NCI-H2171 treated with DMSO at 0.1 percent for 48 hours (cell line): ENCODE measurements around the gene ZFAND3.

Experiments
- DNase-seq: peaks from one replicate; lab custom pipeline; 2025; lab: John Stamatoyannopoulos, UW

Gene ZFAND3

GRCh38 chr6:38154731-38155130 is 335.2 kb downstream of the ZFAND3 start:
- no peak for DNase-seq

DNA sequence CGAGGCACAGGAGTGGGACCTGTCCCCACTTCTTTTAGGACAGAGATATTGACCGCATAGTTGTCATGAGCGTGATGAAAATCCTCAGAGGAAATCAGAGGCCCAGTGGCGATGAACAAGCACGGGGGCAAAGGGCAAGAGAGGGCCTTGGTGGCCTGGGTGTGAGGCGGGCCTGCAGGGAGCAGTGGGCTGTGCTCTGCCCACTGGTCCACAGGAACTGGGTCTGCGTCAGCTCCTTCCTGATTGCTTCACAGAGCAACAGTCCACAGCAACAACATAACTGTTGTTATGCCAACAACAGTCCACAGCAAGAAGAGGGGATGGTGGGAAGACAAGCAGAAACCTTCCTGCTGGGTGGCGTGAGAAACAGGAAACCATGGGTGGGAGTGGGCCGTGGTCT is 335.6 kb downstream of the ZFAND3 start:
- no peak for DNase-seq

DNA sequence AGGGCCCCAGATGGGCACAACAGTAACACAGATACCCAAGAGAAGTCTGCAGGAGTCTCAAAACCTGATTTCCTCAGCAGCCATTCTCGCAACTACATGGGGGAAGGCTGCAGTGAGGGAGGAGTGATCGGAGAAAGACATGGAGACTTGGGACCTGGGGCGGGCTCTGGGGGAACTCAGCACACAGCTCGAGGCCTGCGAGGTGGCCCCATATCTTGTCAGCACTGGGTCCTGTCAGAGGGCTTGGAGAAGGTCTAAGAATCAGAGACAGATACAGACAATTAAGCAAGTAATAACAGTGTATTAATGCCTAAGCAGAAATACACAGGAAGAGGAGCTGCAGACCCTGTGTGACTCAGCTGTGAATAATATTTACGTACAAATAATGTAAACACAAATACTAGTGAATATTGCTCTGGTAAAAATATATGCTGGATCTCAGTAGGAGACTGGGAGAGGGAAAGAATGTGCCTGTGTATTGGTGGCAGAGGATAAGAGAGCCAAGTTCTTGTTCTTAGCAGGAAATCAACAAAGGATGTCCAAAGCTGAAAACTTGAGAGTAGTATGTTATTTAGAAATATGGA is 336.2 kb downstream of the ZFAND3 start:
- DNase-seq = no peak

- DNase-seq = no peak
Measured at GRCh38 chr6:38156818-38157565, 337.5 kb downstream of the ZFAND3 start.

DNA sequence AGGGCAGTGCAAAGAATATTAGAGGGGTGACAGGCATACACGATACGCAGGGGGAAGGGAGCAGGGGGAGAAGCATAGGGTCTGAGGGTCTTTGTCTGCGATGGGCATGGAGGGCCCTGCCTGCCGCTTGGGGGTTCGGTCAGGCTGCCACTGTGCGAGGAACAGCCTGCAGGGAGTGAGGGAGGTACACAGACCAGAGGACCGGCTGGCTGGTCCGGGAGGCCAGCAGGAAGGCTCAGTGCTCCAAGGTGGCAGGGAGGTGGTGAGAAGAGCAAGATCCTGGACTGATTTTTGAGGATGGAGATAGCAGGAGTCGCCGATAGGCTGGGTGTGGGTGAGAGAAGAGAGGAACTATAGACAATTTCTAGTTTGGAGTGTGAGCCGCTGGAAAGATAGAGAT is 338.4 kb downstream of the ZFAND3 start:
- DNase-seq = no peak

DNA sequence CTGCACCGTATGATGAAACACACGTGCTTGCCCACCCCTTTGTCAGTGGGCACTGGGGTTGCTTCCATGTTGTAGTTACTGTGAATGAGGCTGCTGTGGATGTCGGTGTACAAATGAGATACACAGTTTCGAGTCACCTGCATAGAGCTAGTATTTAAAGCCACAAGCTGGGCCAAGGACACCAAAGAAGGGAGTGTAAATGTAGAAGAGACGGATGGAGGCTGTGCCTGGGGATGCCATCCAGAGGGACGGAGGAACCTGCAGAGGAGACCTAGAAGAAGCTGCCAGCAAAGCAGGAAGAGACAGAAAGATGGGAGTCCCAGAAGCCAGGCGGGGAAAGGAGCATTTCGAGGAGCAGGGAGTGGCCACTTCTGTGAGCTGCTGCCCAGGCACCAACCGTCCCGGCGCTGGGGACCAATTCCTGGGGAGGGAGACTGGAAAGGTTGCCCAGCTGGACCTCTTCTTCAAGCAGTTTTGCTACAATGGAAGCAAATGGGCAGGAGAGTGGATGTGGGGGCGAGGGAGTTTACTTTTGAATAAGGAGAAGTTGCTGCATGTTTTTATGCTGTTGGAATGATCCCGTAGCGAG is 339.3 kb downstream of the ZFAND3 start:
- DNase-seq = no peak

GRCh38 chr6:38159596-38159995 is 340.1 kb downstream of the ZFAND3 start:
- no peak for DNase-seq

DNA sequence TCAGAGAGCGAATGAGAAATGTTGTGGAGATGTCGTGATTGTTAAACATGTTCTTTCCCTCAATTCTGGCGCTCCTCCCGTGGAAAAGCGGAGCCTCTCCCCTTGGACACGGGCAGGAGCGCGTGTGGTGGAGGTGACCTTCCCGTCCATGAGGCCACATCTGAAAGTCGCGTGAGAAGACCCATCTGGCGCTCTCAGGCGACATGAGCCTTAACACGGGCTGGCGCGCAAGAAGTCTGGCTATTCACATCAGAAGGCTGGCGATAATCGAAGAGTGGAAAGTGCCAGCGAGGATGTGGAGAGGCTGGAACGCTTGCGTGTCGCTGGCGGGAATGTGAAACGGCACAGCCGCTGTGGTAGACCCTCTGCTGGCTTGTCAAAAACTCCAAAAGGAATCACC is 341.3 kb downstream of the ZFAND3 start:
- DNase-seq = no peak

DNA sequence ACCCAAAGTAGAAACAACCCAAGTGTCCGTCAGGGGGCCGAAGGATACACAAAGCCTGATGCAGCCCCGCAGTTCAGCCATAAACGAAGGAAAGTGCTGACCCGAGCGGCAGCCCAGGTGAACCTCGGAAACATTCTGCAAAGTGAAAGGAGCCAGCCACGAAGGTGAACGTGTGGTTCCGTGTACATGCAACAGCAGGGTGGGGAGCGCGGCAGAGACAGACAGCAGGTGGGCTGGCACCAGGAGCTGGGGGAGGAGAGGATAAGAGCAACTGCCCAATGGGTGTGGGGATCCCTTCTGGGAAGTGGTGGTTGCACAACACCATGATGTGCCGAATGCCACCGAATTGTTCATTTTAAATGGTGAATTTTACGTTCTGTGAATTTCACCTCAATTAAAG is 341.8 kb downstream of the ZFAND3 start:
- no peak for DNase-seq

- DNase-seq = no peak
Measured at GRCh38 chr6:38161754-38162492, 342.4 kb downstream of the ZFAND3 start.

DNA sequence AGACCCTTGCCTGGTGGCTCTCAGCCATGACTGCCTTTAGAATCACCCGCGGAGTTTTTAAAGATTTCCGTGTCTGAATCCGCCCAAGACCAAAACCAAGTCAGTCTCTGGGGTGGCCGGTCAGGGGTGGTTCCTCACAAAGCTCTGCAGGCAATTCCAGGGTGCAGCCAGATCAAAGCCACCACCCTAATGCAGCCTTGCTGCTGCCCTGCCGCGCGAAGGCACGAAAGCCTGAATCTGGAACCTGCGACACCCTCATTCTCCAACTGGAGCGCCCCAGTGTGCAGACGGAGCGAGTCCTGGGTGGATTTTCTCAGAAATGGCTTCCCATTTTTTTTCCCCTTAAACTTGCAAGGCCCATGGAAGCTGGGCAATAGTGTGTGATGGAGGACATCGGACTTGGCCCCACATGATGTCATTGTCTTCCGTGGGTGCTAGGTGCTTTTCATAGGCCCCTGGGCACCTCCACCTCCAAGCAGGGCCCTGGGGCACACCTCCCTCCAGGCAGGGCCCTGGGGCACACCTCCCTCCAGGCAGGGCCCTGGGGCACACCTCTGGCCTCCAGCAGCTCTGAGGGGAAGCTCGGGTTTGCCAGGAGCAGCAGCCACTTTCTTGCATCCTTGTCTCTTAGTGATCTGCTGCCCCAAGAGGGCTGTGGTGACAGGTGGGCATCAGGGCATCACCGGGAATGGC is 343.1 kb downstream of the ZFAND3 start:
- no peak for DNase-seq

DNA sequence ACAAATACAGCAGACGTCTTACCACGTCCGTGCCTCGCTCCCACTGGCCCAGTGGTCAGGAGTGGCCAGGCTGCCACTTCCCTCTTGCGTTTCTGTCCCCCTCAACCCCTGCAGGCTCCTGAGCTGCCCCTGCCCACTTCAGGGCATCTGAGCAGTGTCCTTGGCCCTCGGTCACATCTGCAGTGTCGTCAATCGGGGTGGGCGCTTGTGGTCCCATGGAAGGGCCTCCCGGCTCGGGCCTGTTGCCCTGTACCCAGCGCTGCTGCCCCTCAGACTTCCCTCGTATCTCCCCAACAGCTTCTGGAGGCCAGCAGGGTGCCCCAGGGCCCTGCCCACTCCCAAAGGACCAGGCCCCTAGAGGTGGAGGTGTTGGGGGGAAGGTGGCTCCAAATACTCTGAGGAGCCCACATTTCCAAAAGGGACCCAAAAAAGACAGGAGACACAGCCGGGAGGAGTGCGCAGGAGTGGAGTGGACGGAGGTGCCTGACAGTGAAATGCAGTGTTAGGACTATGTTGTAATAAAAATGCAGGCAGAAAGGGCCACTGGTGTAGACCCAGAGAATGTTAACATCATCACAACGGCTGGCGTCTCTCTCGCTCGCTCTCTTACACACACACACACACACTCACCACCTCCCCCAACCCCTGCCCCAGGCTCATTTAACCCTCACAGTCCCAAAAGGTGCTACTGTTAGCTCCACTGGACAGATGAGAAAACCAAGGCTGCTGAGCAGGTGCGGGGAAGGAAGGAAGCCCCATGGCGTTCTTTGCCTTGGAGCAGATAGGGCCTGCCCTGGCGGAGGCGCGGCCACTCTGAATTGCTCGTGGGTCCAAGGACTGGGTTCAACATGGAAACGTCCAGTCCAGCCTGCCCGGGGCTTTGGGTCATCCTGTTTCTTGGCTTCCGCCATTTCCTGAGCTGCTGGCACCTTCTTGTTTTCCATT is 343.9 kb downstream of the ZFAND3 start:
- DNase-seq = no peak

- DNase-seq = no peak
Measured at GRCh38 chr6:38164131-38164481, 344.6 kb downstream of the ZFAND3 start.

DNA sequence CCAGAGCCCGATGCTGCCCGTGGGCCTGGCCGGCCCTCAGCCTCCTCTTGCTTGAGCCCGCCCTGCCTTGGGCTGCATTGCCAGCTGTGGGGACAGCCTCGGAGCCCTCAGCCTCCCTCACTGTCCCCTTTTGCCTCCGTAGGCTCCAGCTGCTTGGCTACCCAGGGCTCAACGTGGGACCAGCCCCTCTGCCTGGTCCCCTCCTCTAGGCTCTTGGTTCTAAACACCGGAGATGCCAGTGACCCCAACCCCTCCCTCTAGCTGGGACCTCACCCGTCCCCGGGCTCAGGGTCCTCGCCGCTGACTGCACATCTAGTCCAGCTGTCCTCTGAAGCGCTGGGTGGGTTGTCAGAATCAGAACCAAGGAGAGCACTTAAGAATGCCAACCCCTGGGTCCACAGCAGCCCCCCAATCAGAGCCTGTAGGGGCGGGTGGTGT is 345.2 kb downstream of the ZFAND3 start:
- DNase-seq = no peak

DNA sequence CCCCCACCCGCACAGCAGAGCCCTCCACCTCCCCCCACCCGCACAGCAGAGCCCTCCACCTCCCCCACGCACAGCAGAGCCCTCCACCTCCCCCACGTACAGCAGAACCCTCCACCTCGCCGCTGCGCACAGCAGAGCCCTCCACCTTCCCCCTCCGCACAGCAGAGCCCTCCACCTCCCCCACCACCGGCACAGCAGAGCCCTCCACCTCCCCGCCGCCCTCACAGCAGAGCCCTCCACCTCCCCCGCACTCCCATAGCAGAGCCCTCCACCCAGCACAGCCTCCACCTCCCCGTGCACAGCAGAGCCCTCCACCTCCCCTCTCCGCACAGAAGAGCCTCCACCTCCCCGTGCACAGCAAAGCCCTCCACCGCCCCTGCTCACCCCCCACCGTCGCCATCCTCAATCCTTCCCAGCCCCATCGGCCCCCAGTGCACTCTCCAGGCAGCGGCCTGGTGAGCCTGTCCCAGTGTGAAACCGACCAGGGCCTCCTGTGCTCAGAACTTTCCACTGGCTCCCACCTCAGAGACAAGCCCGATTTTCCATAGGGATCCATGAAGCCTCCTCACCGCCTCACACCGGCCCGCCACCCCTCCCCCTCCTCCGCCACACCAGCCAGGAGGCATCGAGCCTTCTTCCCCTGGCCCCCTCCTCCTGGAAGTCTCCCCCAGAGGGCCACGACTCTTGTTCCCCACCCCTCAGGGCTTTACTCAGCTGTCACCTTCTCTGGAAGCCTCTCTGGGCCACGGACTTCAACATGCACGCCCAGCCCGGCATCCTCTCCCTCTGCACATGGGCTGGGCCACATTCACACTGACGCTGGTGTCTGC is 347.1 kb downstream of the ZFAND3 start:
- DNase-seq = no peak

DNA sequence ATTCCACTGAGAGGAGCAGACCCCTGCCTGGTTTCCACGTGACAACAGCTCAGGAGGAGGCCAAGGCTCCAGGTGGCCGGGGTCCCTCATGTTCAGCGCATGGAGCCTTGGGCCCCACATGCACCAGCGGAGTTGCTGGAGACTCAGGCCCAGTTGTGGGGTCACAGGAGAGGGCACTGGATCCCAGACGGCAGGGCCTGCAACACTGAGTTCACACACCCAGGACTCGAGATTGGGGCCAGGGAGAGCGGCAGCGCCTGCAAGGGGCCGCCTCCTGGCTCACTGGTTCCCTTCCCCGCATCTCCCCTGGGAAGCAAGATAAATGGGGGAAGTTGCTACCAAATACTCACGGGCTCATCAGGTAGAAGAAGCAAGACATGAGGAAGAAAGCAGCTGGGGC is 348.1 kb downstream of the ZFAND3 start:
- no peak for DNase-seq

GRCh38 chr6:38168126-38168525 is 348.6 kb downstream of the ZFAND3 start:
- DNase-seq = no peak

GRCh38 chr6:38168699-38169098 is 349.2 kb downstream of the ZFAND3 start:
- no peak for DNase-seq

- peak; percentile 81 for DNase-seq
Measured at GRCh38 chr6:38169221-38169976, 349.9 kb downstream of the ZFAND3 start.
